CD4-positive, alpha-beta T cell treated with Interleukin-10 for 1 hour (primary cell): ENCODE data around the gene ARIH1.
"Not testable (repeated sequence)": the region's sequence is repeated elsewhere in the genome, so short reads cannot be mapped to it uniquely, and the experiment has no call there.

Experiments used
- DNase-seq: peaks from one replicate; pipeline ENCODE4 v3.0.0-alpha.2; 2020

The ARIH1 gene

GRCh38 chr15:72545156-72545555, 71.0 kb downstream of the ARIH1 start:
- no peak for DNase-seq

GRCh38 chr15:72554471-72555425, 80.6 kb downstream of the ARIH1 start:
- no peak for DNase-seq

DNA sequence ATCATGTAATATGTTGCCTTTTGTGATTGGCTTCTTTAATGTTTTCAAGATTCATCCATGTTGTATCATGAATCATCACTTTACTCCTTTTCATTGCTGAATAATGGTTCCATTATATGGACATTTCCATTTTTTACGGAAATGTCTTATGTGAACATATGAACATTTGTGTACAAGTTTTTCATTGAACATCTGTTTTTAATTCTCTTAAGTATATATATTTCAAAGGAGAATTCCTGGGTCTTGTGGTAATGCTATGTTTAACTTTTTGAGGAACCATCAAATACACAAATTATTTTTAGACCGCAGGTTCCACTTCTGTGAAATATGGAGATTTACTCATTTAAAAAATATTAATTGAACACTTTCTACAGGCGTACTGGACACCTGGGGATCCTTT, 85.7 kb downstream of the ARIH1 start:
- DNase-seq = no peak

DNA sequence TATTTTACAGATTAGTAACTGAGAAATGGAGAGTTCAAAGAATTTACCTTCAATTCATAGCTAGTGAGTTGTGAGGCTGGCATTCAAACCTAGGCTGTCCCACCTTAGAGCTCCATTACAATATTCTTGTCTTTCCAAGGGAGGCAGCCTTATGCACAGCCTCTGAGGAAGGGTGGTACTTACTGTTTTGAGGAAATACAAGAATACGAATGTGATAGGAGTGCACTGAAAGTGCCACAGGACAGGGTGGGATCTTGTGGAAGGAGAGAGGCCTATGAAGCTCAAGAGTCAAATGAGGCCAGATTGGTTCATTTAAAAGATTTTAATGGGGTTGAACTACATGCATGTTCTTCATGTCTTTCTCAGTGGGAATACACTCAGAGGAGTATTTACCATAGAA, 86.3 kb downstream of the ARIH1 start:
- DNase-seq = no peak

DNA sequence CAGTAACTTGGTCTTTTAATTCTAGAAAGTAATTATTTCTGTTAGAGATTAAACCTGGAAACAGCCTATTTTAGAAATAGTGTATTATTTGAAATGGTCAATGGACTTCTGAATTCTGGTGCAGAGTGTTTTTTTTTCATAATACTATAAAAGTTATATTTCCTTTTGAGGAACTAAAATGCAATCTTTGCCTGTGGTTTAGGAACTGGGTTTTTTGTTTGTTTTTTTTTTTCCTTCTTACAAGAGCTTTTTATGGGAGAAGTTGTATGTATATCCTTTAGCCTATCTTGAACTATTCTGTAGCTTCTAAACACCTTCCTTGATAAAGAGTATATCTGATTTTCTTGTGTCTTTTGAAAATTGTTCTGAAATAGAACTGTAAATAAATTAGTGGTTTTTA, 88.3 kb downstream of the ARIH1 start:
- DNase-seq = no peak

DNA sequence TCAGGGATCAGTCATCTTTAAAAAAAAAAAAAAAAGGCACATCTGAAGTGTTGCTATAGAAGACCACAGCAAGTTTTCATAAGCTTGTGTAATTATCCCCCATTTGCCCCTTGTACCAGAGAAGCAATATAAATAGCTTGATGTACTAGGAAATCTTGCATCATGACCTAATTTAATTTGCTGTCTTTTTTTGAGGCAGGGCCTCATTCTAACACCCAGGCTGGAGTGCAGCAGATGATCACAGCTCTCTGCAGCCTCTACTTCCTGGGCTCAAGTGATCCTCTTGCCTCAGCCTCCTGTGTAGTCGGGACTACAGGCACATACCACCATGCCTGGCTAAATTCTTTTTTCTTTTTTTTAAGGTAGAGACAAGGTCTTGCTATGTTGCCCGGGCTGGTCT, 88.7 kb downstream of the ARIH1 start:
- no peak for DNase-seq

GRCh38 chr15:72564091-72564490, 90.0 kb downstream of the ARIH1 start:
- DNase-seq = no peak

DNA sequence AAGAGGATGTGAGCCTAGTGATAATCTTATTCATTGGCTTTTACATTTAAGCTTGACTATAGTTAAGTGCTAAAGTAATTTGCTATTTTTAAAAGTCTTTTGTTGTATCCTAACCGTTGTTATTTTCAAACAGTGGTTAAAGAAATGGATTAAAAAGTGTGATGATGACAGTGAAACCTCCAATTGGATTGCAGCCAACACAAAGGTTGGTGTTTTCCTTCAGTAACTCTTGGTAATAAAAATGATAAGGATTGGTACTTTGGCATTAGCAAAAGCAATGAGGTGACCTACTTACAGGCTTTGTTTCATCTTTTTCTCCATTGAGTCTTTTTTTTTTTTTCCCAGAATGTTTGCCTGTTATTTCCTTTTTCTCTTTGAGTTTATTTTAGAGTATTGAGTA, 92.8 kb downstream of the ARIH1 start:
- no peak for DNase-seq

DNA sequence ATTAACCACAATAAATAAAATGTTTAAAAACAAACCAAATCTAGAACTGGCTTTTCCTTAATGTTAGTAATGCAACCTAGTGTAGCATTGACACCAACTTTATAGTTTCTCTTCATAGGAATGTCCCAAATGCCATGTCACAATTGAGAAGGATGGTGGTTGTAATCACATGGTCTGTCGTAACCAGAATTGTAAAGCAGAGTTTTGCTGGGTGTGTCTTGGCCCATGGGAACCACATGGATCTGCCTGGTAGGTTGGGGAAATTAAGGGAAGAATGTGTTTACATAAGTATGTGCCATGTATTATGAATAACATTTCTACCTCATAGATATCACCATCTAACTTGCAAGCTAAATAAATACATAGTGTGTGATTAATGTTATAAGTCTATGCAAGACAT, 95.9 kb downstream of the ARIH1 start:
- no peak for DNase-seq

DNA sequence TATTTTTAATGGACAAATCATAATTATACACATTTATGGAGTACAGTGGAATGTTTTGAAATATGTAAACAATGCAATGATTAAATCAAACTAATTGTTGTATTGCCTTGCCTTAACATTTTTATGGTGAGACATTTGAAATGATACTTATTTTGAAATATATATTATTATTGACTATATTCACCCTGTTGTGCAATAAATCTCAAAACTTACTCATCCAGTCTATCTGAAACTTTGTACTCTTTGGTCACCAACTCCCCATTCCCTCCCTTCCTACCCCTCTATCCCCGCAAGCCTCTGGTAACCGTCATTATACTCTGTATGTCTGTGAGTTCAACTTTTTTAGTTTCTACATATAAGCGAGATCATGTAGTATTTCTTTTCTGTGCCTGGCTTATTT, 105.7 kb downstream of the ARIH1 start:
- DNase-seq = no peak

DNA sequence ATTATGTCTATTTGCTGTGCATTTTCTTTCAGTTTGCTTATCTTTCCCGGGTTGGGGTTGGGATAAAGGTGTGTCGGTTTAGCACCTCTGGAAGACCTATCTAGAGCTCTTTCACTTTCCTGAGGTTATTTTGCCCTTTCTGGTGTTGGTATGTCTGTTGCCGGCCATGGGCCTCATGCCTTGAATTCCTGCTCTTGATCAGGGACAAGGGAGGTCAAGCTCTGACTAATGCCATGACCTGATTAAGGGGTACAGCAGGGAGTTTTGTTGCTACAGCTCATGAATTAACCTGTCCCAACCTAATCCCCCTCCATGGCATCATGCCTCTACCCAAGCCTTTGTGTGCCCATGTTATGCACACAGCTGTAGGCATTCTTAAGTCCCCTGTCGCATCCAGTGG, 109.9 kb downstream of the ARIH1 start:
- no peak for DNase-seq

- no peak for DNase-seq
Observed at GRCh38 chr15:72585025-72585424, 110.9 kb downstream of the ARIH1 start.

- no peak for DNase-seq
Observed at GRCh38 chr15:72585476-72586058, 111.4 kb downstream of the ARIH1 start.

GRCh38 chr15:72588096-72588495, 114.0 kb downstream of the ARIH1 start:
- DNase-seq = no peak

DNA sequence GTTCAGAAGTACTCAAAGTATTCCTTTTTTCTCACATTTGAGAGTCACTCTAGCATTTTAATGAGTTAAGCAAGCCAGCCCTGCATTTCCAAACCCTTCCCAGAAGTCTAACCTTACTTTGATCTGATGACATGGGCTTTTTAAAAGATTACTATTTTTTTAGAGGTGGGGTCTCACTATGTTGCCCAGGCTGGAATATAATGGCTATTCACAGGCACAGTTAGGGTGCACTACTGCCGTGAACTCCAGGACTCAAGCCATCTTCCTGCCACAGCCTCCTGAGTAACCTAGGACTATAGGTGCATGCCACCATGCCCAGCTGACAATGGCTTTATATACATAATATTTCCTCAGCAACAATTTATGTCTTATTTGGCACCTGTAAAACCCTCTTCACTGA, 116.3 kb downstream of the ARIH1 start:
- DNase-seq = no peak

- DNase-seq = no peak
Observed at GRCh38 chr15:72591361-72591760, 117.2 kb downstream of the ARIH1 start.

DNA sequence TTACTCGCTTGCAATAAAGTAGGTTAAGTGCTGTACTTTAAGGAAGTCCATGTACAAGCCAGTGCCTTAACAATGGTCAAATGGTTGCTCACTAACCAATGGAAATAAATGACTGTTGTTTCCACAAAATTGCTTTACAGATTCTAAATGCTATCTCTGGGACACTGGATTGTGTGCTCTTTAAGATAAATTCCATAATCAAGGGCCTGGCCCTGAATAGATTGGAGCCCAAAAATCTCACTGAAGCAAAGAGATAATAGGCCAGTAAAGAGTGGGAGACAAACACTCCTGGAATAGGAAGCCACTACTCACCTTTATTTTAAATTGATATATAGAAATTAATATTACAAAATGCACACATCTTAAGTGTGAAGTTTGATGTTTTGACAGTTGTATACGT, 118.0 kb downstream of the ARIH1 start:
- no peak for DNase-seq

DNA sequence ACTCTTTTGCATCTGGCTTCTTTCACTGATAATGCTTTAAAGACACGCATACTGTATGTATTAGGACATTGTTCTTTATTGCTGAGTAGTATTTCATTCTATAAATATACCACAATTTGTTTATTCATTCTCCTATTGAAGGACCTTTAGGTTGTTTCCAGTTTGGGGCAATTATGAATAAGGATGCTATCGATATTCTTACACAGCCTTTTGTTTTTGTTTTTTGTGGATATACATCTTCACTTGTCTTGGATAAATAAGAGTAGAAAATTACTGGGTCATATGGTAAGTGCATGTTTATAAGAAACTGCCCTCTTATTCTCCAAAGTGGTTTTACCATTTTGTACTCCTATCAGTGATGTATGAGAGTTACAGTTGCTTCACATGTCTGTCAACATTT, 118.5 kb downstream of the ARIH1 start:
- no peak for DNase-seq

DNA sequence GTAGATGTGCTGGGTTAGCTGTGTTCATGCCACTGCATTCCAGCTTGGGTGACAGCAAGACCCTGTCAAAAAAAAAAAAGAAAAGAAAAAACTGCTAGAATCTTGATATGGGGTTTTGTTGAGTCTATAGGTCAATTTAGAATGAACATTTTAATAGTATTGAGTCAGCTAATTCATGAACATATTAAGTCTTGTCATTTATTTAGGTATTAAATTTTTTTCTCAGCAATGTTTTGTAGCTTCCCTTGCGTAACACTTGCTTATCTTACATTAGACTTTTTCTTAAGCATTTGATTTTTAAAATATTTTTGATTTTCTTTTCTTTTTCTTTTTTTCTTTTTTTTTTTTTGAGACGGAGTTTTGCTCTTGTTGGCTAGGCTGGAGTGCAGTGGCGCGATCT, 119.7 kb downstream of the ARIH1 start:
- no peak for DNase-seq

- peak; percentile 44 for DNase-seq
Observed at GRCh38 chr15:72599855-72600464, 125.8 kb downstream of the ARIH1 start.

DNA sequence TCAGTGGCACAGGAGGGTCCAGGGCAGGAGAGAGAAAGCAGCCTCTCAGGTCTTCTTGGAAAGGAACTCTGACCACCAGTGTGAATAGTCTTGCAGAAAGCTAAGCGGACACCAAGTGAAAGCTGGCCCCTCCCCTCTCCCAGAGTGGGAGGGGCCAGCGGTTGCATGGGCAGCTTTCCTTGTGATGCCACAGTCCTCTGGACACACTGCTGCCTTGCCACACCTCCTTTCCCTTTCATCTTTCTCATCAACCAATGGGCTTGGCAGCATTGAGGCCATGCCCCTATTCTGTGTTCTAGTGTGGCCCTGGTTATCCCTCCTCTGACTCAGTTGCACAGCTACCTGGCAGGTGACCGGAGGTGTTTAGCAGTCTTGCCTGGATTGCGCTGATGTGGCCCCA, 130.7 kb downstream of the ARIH1 start:
- DNase-seq = no peak

GRCh38 chr15:72608084-72608483, 134.0 kb downstream of the ARIH1 start:
- not testable (repeated sequence) for DNase-seq

DNA sequence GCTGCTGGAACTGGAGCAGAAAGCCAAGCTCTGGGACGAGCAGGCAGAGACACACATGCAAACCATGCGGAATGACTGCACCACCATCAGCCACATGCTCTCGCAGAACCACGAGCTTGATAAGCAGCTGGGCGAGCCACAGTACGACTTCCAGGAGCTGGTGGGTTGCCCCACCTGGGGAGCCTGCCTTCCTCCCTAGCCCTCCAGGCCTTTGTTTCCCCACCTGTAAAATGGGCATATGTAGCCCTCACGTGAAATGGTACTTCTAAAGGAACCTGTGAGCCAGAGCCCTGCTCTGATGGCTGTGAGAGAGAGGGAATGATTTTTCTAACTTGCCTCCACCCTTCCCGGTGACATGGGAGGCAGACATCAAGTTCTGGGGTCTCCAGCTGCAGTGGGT, 135.7 kb downstream of the ARIH1 start:
- no peak for DNase-seq

DNA sequence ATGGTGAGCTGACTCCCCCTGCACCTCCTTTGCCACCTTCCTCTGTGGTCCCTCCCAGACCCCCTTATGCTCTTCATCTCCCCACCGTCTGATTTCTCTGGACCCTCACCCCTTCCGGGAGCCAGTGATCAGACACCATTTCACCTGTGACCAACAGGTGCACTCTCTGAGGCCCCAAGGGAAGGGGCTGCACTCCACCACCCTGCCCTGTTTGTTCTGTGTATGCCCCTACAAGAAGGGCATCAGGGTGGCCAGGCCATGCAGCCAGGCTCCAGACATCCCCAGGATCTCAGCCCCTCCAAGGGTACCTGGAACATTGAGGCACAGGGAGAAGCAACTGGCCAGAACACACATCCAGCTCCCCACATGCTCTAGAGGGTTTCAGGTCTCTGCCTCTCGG, 138.2 kb downstream of the ARIH1 start:
- DNase-seq = not testable (repeated sequence)
